NB4 (cell line): ENCODE data around the gene BTBD16.

Source experiments
- POLR2A ChIP-seq: IDR thresholded peaks from 2 replicates; pipeline ENCODE4 v1.6.1; 2011; ENCODE audit warnings: mild to moderate bottlenecking; ENCODE audit not compliant: insufficient read length; ENCODE audit errors: extremely low read depth
- TF ChIP-seq, protein P1 (sequence below): IDR thresholded peaks from one replicate; pipeline ENCODE4 v1.5.1; 2012; ENCODE audit warnings: low read depth, low read length

DNA sequence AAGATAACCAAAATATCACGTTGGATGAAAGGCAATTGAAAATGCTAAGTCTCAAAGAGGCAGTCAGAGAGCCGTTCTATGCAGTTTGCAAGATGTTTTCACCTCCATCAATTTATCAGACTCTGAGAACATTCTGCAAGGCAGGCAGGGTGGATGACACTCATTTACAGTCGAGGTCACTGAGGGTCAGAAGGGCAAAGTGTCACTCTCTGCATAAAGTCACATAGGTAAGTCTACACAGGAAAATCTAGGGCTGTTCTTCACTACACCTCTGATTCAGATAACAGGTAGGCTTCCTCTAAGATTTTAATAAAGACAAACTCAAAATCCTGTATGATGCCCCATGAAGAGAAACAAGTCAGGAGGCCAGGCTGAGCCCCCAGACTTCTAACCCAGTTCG lies 102.0 kb downstream of the BTBD16 start:
- TF ChIP-seq, protein P1, sequence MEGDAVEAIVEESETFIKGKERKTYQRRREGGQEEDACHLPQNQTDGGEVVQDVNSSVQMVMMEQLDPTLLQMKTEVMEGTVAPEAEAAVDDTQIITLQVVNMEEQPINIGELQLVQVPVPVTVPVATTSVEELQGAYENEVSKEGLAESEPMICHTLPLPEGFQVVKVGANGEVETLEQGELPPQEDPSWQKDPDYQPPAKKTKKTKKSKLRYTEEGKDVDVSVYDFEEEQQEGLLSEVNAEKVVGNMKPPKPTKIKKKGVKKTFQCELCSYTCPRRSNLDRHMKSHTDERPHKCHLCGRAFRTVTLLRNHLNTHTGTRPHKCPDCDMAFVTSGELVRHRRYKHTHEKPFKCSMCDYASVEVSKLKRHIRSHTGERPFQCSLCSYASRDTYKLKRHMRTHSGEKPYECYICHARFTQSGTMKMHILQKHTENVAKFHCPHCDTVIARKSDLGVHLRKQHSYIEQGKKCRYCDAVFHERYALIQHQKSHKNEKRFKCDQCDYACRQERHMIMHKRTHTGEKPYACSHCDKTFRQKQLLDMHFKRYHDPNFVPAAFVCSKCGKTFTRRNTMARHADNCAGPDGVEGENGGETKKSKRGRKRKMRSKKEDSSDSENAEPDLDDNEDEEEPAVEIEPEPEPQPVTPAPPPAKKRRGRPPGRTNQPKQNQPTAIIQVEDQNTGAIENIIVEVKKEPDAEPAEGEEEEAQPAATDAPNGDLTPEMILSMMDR = no peak
- no peak for TF ChIP-seq POLR2A
